Measurements from ENCODE around the gene SLC25A11. TPM values are rescaled to one million over a fixed set of nuclear protein-coding genes. Genes with fewer than 3 reads are reported as not detected.

Gene SLC25A11
- total and polyA plus RNA-seq, 3 experiments from 2014 or later = 85.1 to 101 (median 90.0) TPM

- no peak overlapping the region for H3K4me3 ChIP-seq (ENCODE audit: low read length)
- H3K4me1 Mint-ChIP-seq = peaks cover 49 to 76% (median 50%) of the 10 kb centered on the region in 3 donors
- CTCF ChIA-PET = interaction anchor here (1.0 kb wide), 1 partner anchor 33 kb away, joined by 3 read pairs; no protein-coding TSS in a partner anchor
- peak overlapping the region in 4 of 7 donors; percentile 47 to 58 (median 54) for H3K4me3 Mint-ChIP-seq
- H3K27me3 ChIP-seq (ENCODE audit: insufficient read depth, low read length, poor library complexity, severe bottlenecking) = no peaks in the 10 kb centered on the region
- H3K4me1 ChIP-seq (ENCODE audit: insufficient read depth, low read length) = peaks cover 42% of the 10 kb centered on the region
- H3K9me3 Mint-ChIP-seq = no peaks in the 10 kb centered on the region
- no peak for DNase-seq
- no peaks in the 10 kb centered on the region for H3K9me3 ChIP-seq (ENCODE audit: low read length)
- no peak overlapping the region for H3K27ac ChIP-seq (ENCODE audit: low read depth, low read length)
- H3K27ac Mint-ChIP-seq = no peak overlapping the region
- POLR2A ChIA-PET = no interaction called here
- peaks cover 9% of the 10 kb centered on the region for H3K36me3 ChIP-seq (ENCODE audit: insufficient read depth, low read length)
- H3K27me3 Mint-ChIP-seq = peaks cover 0 to 5% of the 10 kb centered on the region in 2 donors
- H3K36me3 Mint-ChIP-seq = peaks cover 6 to 61% (median 12%) of the 10 kb centered on the region in 3 donors
These were observed 2.3 kb downstream of the SLC25A11 start for GRCh38 chr17:4937553-4937952.

- Mint-ChIP-seq H3K9me3 (no peaks in the 10 kb centered on the region), H3K27me3 (peaks cover 0 to 5% of the 10 kb centered on the region in 2 donors), H3K4me3 (peak overlapping the region in 2 of 7 donors; percentile 15 to 61), H3K4me1 (peaks cover 38 to 65% (median 38%) of the 10 kb centered on the region in 3 donors), H3K36me3 (peaks cover 0 to 50% (median 6%) of the 10 kb centered on the region in 3 donors), H3K27ac (peak overlapping the region in 6 of 8 donors; percentile 12 to 56 (median 30))
- Histone ChIP-seq H3K27ac (ENCODE audit: low read depth, low read length) (no peak overlapping the region), H3K27me3 (ENCODE audit: insufficient read depth, low read length, poor library complexity, severe bottlenecking) (no peaks in the 10 kb centered on the region), H3K9me3 (ENCODE audit: low read length) (no peaks in the 10 kb centered on the region), H3K36me3 (ENCODE audit: insufficient read depth, low read length) (peaks cover 5% of the 10 kb centered on the region), H3K4me1 (ENCODE audit: insufficient read depth, low read length) (peaks cover 31% of the 10 kb centered on the region), H3K4me3 (ENCODE audit: low read length) (no peak overlapping the region)
- POLR2A ChIA-PET = interaction anchor here (1.1 kb wide), 1 partner anchor 12 kb away, joined by 4 read pairs; the partner anchor contains the start of gene PFN1
- no peak for DNase-seq
- CTCF ChIA-PET = no interaction called here
These were observed 3.4 kb downstream of the SLC25A11 start for GRCh38 chr17:4936436-4936835.

- no peaks in the 10 kb centered on the region for H3K9me3 Mint-ChIP-seq
These were observed 4.2 kb downstream of the SLC25A11 start for GRCh38 chr17:4935650-4936049.

GRCh38 chr17:4934173-4934979, 5.5 kb downstream of the SLC25A11 start:
- CTCF ChIA-PET = interaction anchor here (0.9 kb wide), 1 partner anchor 31 kb away, joined by 4 read pairs; the partner anchor contains the start of gene CHRNE
- H3K4me1 Mint-ChIP-seq = peaks cover 32 to 53% (median 34%) of the 10 kb centered on the region in 3 donors
- peaks cover 0 to 41% (median 6%) of the 10 kb centered on the region in 3 donors for H3K36me3 Mint-ChIP-seq
- peak overlapping the region in 7 of 8 donors; percentile 14 to 86 (median 69) for H3K27ac Mint-ChIP-seq
- no peaks in the 10 kb centered on the region for H3K9me3 Mint-ChIP-seq
- POLR2A ChIA-PET = interaction anchor here (0.8 to 1.1 kb wide), 3 partner anchors 17 to 34 kb away, joined by 3 to 4 read pairs (median 4); partner anchors contain the start of genes ENO3 and SPAG7
- Histone ChIP-seq H3K27me3 (ENCODE audit: insufficient read depth, low read length, poor library complexity, severe bottlenecking) (no peaks in the 10 kb centered on the region), H3K36me3 (ENCODE audit: insufficient read depth, low read length) (peaks cover 5% of the 10 kb centered on the region), H3K4me1 (ENCODE audit: insufficient read depth, low read length) (peaks cover 23% of the 10 kb centered on the region), H3K9me3 (ENCODE audit: low read length) (no peaks in the 10 kb centered on the region), H3K27ac (ENCODE audit: low read depth, low read length) (no peak overlapping the region), H3K4me3 (ENCODE audit: low read length) (no peak overlapping the region)
- peaks cover 0 to 3% of the 10 kb centered on the region in 2 donors for H3K27me3 Mint-ChIP-seq
- H3K4me3 Mint-ChIP-seq = peak overlapping the region in 5 of 7 donors; percentile 26 to 77 (median 50)
- peak in 2 of 5 donors; percentile 21 to 36 for DNase-seq

More at GRCh38 chr17:4935650-4936049, 4.2 kb downstream of the SLC25A11 start:
- Mint-ChIP-seq H3K4me1 (peaks cover 32 to 58% (median 34%) of the 10 kb centered on the region in 3 donors), H3K36me3 (peaks cover 0 to 47% (median 6%) of the 10 kb centered on the region in 3 donors), H3K27ac (peak overlapping the region in 3 of 8 donors; percentile 31 to 81 (median 56)), H3K4me3 (no peak overlapping the region), H3K27me3 (peaks cover 0 to 5% of the 10 kb centered on the region in 2 donors)
- CTCF ChIA-PET = no interaction called here
- H3K9me3 ChIP-seq (ENCODE audit: low read length) = no peaks in the 10 kb centered on the region
- POLR2A ChIA-PET = no interaction called here
- H3K27ac ChIP-seq (ENCODE audit: low read depth, low read length) = no peak overlapping the region
- peaks cover 23% of the 10 kb centered on the region for H3K4me1 ChIP-seq (ENCODE audit: insufficient read depth, low read length)
- DNase-seq = no peak
- no peaks in the 10 kb centered on the region for H3K27me3 ChIP-seq (ENCODE audit: insufficient read depth, low read length, poor library complexity, severe bottlenecking)
- H3K4me3 ChIP-seq (ENCODE audit: low read length) = no peak overlapping the region
- H3K36me3 ChIP-seq (ENCODE audit: insufficient read depth, low read length) = peaks cover 5% of the 10 kb centered on the region

- Histone ChIP-seq H3K4me3 (ENCODE audit: low read length) (no peak overlapping the region), H3K27me3 (ENCODE audit: insufficient read depth, low read length, poor library complexity, severe bottlenecking) (no peaks in the 10 kb centered on the region), H3K9me3 (ENCODE audit: low read length) (no peaks in the 10 kb centered on the region), H3K36me3 (ENCODE audit: insufficient read depth, low read length) (peaks cover 5% of the 10 kb centered on the region), H3K27ac (ENCODE audit: low read depth, low read length) (no peak overlapping the region), H3K4me1 (ENCODE audit: insufficient read depth, low read length) (peaks cover 16% of the 10 kb centered on the region)
- H3K4me3 Mint-ChIP-seq = peak overlapping the region in 3 of 7 donors; percentile 50 to 79 (median 55)
- DNase-seq = peak in 1 of 5 donors; percentile 31
- POLR2A ChIA-PET = interaction anchor here (0.8 to 1.1 kb wide), 3 partner anchors 18 to 35 kb away, joined by 3 to 4 read pairs (median 4); partner anchors contain the start of genes ENO3 and SPAG7
- no peaks in the 10 kb centered on the region for H3K9me3 Mint-ChIP-seq
- H3K27ac Mint-ChIP-seq = peak overlapping the region in 6 of 8 donors; percentile 40 to 86 (median 71)
- H3K27me3 Mint-ChIP-seq = peaks cover 0 to 3% of the 10 kb centered on the region in 2 donors
- CTCF ChIA-PET = interaction anchor here (0.9 kb wide), 1 partner anchor 31 kb away, joined by 4 read pairs; the partner anchor contains the start of gene CHRNE
- peaks cover 25 to 45% (median 29%) of the 10 kb centered on the region in 3 donors for H3K4me1 Mint-ChIP-seq
- peaks cover 0 to 39% (median 6%) of the 10 kb centered on the region in 3 donors for H3K36me3 Mint-ChIP-seq
These were observed 6.2 kb downstream of the SLC25A11 start for GRCh38 chr17:4933646-4934045.

GRCh38 chr17:4932756-4933155, 7.1 kb downstream of the SLC25A11 start:
- POLR2A ChIA-PET = interaction anchor here (1.0 kb wide), 1 partner anchor 36 kb away, joined by 3 read pairs; no protein-coding TSS in a partner anchor
- DNase-seq = peak in 1 of 5 donors; percentile 35
- Mint-ChIP-seq H3K27ac (no peak overlapping the region), H3K4me3 (no peak overlapping the region), H3K4me1 (peaks cover 18 to 37% (median 21%) of the 10 kb centered on the region in 3 donors), H3K9me3 (no peaks in the 10 kb centered on the region), H3K27me3 (peaks cover 0 to 3% of the 10 kb centered on the region in 2 donors), H3K36me3 (peaks cover 0 to 31% (median 6%) of the 10 kb centered on the region in 3 donors)
- Histone ChIP-seq H3K4me1 (ENCODE audit: insufficient read depth, low read length) (peaks cover 9% of the 10 kb centered on the region), H3K4me3 (ENCODE audit: low read length) (no peak overlapping the region), H3K9me3 (ENCODE audit: low read length) (no peaks in the 10 kb centered on the region), H3K27me3 (ENCODE audit: insufficient read depth, low read length, poor library complexity, severe bottlenecking) (no peaks in the 10 kb centered on the region), H3K27ac (ENCODE audit: low read depth, low read length) (no peak overlapping the region), H3K36me3 (ENCODE audit: insufficient read depth, low read length) (peaks cover under 1% of the 10 kb centered on the region)
- CTCF ChIA-PET = interaction anchor here (1.0 to 1.3 kb wide), 3 partner anchors 24 to 55 kb away, joined by 3 to 5 read pairs (median 3); partner anchors contain the start of genes CAMTA2 and SPAG7

GRCh38 chr17:4931963-4932362, 7.9 kb downstream of the SLC25A11 start, which contains the start of gene GP1BA:
Gene GP1BA (plus strand): TSS chr17:4932277. CDS start chr17:4932605, 328 bp downstream.
- H3K9me3 Mint-ChIP-seq = no peaks in the 10 kb centered on the region
- no peak within 1 kb of the TSS for H3K4me3 ChIP-seq (ENCODE audit: low read length)
- H3K4me1 ChIP-seq (ENCODE audit: insufficient read depth, low read length) = peaks cover 9% of the 10 kb centered on the region
- peak within 1 kb of the TSS in 1 of 8 donors; percentile 95 for H3K27ac Mint-ChIP-seq
- H3K9me3 ChIP-seq (ENCODE audit: low read length) = no peaks in the 10 kb centered on the region
- CTCF ChIA-PET = interaction anchor here (1.2 to 1.3 kb wide), 2 partner anchors 23 to 56 kb away, joined by 3 to 5 read pairs; partner anchors contain the start of gene CAMTA2
- no peaks in the 10 kb centered on the region for H3K36me3 ChIP-seq (ENCODE audit: insufficient read depth, low read length)
- no peak within 1 kb of the TSS for H3K27ac ChIP-seq (ENCODE audit: low read depth, low read length)
- POLR2A ChIA-PET = interaction anchor here (1.0 kb wide), 1 partner anchor 37 kb away, joined by 3 read pairs; no protein-coding TSS in a partner anchor
- H3K36me3 Mint-ChIP-seq = peaks cover 0 to 23% (median 3%) of the 10 kb centered on the region in 3 donors
- H3K4me3 Mint-ChIP-seq = no peak within 1 kb of the TSS
- DNase-seq = no peak
- no peaks in the 10 kb centered on the region for H3K27me3 ChIP-seq (ENCODE audit: insufficient read depth, low read length, poor library complexity, severe bottlenecking)
- peaks cover 0 to 3% of the 10 kb centered on the region in 2 donors for H3K27me3 Mint-ChIP-seq
- peaks cover 21 to 31% (median 21%) of the 10 kb centered on the region in 3 donors for H3K4me1 Mint-ChIP-seq
